ENCODE measurements around the gene LTBP4.

Gene LTBP4

DNA sequence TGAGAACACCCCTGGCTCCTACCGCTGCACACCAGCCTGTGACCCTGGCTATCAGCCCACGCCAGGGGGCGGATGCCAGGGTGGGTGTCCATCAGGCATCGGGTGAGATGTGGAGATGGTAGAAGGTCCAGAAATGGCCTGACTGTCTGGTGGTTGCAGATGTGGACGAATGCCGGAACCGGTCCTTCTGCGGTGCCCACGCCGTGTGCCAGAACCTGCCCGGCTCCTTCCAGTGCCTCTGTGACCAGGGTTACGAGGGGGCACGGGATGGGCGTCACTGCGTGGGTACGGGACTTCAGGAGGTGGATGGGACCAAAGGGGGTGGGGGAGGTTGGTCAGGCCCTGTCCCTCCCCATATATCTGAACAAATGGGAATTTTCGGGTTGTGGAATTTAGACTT is 15.8 kb downstream of the LTBP4 start:
- 99% methylated on average over 15 of the region's 17 CpGs for WGBS (ENCODE audit: insufficient coverage)
- Histone ChIP-seq H3K36me3 (ENCODE audit: control insufficient read depth in 4 of 4, insufficient read depth in 4 of 4, low read length in 3 of 4) (peaks cover 0 to 31% (median 13%) of the 10 kb centered on the region in 4 experiments), H3K4me3 (ENCODE audit: control insufficient read depth in 1 of 7, extremely low read depth in 1 of 7, insufficient read depth in 4 of 7, low read depth in 2 of 7, low read length in 6 of 7) (no peak overlapping the region), H3K27me3 (replicated peaks in 2 of 5; ENCODE audit: control insufficient read depth in 4 of 5, insufficient read depth in 5 of 5, low read length in 4 of 5) (no peaks in the 10 kb centered on the region), H3K9me3 (ENCODE audit: control extremely low read depth in 1 of 5, control insufficient read depth in 4 of 5, insufficient read depth in 2 of 5, low read depth in 1 of 5, low read length in 4 of 5) (no peaks in the 10 kb centered on the region), H3K27ac (ENCODE audit: insufficient read depth in 1 of 2, low read depth in 1 of 2, low read length in 2 of 2, poor library complexity in 1 of 2, severe bottlenecking in 2 of 2) (no peak overlapping the region), H3K4me1 (ENCODE audit: control extremely low read depth in 1 of 4, control insufficient read depth in 4 of 4, insufficient read depth in 4 of 4, low read length in 3 of 4) (peaks cover 0 to 20% (median 14%) of the 10 kb centered on the region in 4 experiments)
- ChIA-PET CTCF (interaction anchor here (2.4 kb wide), 1 partner anchor 18 kb away, joined by 10 read pairs; no protein-coding TSS in a partner anchor), POLR2A (interaction anchor here (0.6 kb wide), 1 partner anchor 27 kb away, joined by 3 read pairs; no protein-coding TSS in a partner anchor)
- DNase-seq = no peak

DNA sequence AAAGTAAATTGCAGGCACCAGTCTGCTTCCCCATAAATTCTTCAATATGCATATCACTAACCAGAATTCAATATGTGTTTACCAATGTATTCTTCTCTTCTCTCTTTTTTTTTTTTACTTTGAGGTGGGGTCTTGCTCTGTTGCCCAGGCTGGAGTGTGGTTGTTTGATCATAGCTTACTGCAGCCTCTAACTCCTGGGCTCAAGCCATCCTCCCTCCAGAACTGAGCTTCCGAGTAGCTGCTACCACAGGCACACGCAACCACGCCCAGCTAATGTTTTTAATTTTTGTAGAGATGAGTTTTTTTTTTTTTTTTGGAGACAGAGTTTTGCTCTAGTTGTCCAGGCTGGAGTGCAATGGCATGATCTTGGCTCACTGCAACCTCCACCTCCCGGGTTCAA is 16.8 kb downstream of the LTBP4 start:
- Histone ChIP-seq H3K4me1 (ENCODE audit: control extremely low read depth in 1 of 4, control insufficient read depth in 4 of 4, insufficient read depth in 4 of 4, low read length in 3 of 4) (peaks cover 0 to 18% (median 13%) of the 10 kb centered on the region in 4 experiments), H3K36me3 (ENCODE audit: control insufficient read depth in 4 of 4, insufficient read depth in 4 of 4, low read length in 3 of 4) (peaks cover 0 to 40% (median 16%) of the 10 kb centered on the region in 4 experiments), H3K4me3 (ENCODE audit: control insufficient read depth in 1 of 7, extremely low read depth in 1 of 7, insufficient read depth in 4 of 7, low read depth in 2 of 7, low read length in 6 of 7) (no peak overlapping the region), H3K27me3 (replicated peaks in 2 of 5; ENCODE audit: control insufficient read depth in 4 of 5, insufficient read depth in 5 of 5, low read length in 4 of 5) (no peaks in the 10 kb centered on the region), H3K27ac (ENCODE audit: insufficient read depth in 1 of 2, low read depth in 1 of 2, low read length in 2 of 2, poor library complexity in 1 of 2, severe bottlenecking in 2 of 2) (no peak overlapping the region), H3K9me3 (ENCODE audit: control extremely low read depth in 1 of 5, control insufficient read depth in 4 of 5, insufficient read depth in 2 of 5, low read depth in 1 of 5, low read length in 4 of 5) (no peaks in the 10 kb centered on the region)
- no peak for DNase-seq
- CTCF ChIA-PET = interaction anchor here (2.4 kb wide), 1 partner anchor 17 kb away, joined by 10 read pairs; no protein-coding TSS in a partner anchor
- POLR2A ChIA-PET = no interaction called here
- WGBS (ENCODE audit: insufficient coverage) = no CpG with 5 or more reads among the region's 4 CpGs

DNA sequence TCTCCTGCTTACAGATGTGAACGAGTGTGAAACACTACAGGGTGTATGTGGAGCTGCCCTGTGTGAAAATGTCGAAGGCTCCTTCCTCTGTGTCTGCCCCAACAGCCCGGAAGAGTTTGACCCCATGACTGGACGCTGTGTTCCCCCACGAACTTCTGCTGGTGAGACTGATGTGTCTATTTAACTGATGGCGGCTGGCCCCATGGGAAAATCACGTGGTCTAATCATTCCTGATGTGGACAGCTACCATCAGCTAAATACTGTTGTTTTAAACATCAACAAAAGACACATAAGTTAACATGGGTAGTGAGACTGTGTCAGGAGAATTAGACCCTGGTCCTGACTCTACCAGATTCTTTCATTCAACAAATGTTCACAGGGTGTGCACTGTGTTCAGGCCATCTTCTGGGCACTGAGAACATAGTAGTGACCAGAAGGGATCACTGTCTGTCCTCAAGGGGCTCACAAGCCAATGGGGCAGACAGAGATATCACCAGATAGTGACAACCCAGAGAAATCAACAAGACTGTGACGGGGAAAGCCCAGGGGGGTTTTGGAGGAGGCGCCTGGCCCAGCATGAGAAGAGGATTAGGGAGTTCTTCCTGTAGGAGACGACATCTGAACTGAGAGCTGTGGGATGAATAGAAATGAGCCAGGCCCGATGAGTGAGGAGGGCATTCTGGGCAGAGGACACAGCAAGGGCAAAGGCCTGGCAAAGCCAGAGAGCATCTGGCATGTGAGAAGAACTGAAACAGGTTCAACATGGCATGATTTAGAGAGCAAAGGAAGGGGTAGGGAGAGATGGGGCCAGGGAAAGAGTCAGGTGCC is 18.4 kb downstream of the LTBP4 start:
- no peak for DNase-seq
- ChIA-PET POLR2A (interaction anchor here (0.7 kb wide), 1 partner anchor 49 kb away, joined by 4 read pairs; no protein-coding TSS in a partner anchor), CTCF (interaction anchor here (0.7 to 6.5 kb wide), 4 partner anchors 14 to 90 kb away, joined by 3 to 42 read pairs (median 7); no protein-coding TSS in a partner anchor)
- Histone ChIP-seq H3K9me3 (ENCODE audit: control extremely low read depth in 1 of 5, control insufficient read depth in 4 of 5, insufficient read depth in 2 of 5, low read depth in 1 of 5, low read length in 4 of 5) (no peaks in the 10 kb centered on the region), H3K27ac (ENCODE audit: insufficient read depth in 1 of 2, low read depth in 1 of 2, low read length in 2 of 2, poor library complexity in 1 of 2, severe bottlenecking in 2 of 2) (no peak overlapping the region), H3K4me1 (ENCODE audit: control extremely low read depth in 1 of 4, control insufficient read depth in 4 of 4, insufficient read depth in 4 of 4, low read length in 3 of 4) (peaks cover 0 to 7% (median 4%) of the 10 kb centered on the region in 4 experiments), H3K4me3 (ENCODE audit: control insufficient read depth in 1 of 7, extremely low read depth in 1 of 7, insufficient read depth in 4 of 7, low read depth in 2 of 7, low read length in 6 of 7) (no peak overlapping the region), H3K27me3 (replicated peaks in 2 of 5; ENCODE audit: control insufficient read depth in 4 of 5, insufficient read depth in 5 of 5, low read length in 4 of 5) (no peaks in the 10 kb centered on the region), H3K36me3 (ENCODE audit: control insufficient read depth in 4 of 4, insufficient read depth in 4 of 4, low read length in 3 of 4) (peaks cover 0 to 51% (median 19%) of the 10 kb centered on the region in 4 experiments)
- 89% methylated on average over 11 of the region's 11 CpGs for WGBS (ENCODE audit: insufficient coverage)

DNA sequence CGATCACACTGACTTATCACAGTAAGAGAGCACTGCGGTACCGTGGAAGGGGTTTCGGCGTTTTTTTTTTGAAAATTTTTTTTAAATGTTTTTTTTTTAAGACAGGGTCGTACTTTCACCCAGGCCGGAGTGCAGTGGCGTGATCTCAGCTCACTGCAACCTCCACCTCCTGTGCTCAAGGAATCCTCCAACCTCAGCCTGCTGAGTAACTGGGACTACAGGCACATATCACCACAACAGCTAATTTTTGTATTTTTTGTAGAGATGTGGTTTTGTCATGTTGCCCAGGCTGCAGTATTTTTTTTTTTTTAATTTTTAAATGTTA is 19.0 kb downstream of the LTBP4 start:
- POLR2A ChIA-PET = interaction anchor here (0.7 kb wide), 2 partner anchors 43 to 50 kb away, joined by 3 to 4 read pairs; no protein-coding TSS in a partner anchor

DNA sequence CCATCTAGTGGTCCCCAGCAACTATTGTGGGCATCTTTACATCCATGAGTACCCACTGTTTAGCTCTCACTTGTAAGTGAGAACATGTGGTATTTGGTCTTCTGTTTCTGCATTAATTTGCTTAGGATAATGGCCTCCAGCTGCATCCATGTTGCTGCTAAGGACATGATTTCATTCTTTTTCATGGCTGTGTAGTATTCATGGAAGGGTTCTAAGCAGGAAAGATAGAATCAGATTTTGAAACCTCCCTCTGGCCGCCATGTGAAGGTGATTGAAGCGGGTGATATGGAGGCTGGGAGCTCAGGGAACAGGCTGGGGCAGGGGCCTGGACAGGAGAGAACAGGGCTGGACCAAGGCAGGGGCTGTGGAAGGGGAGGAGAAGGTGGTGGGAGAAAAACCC is 20.1 kb downstream of the LTBP4 start:
- POLR2A ChIA-PET = interaction anchor here (0.6 kb wide), 1 partner anchor 465 kb away, joined by 3 read pairs; no protein-coding TSS in a partner anchor
- CTCF ChIA-PET = interaction anchor here (1.0 to 6.5 kb wide), 2 partner anchors 13 to 18 kb away, joined by 4 to 42 read pairs; no protein-coding TSS in a partner anchor
- Histone ChIP-seq H3K36me3 (ENCODE audit: control insufficient read depth in 4 of 4, insufficient read depth in 4 of 4, low read length in 3 of 4) (peaks cover 0 to 65% (median 26%) of the 10 kb centered on the region in 4 experiments), H3K27ac (ENCODE audit: insufficient read depth in 1 of 2, low read depth in 1 of 2, low read length in 2 of 2, poor library complexity in 1 of 2, severe bottlenecking in 2 of 2) (no peak overlapping the region), H3K4me1 (ENCODE audit: control extremely low read depth in 1 of 4, control insufficient read depth in 4 of 4, insufficient read depth in 4 of 4, low read length in 3 of 4) (no peaks in the 10 kb centered on the region), H3K4me3 (ENCODE audit: control insufficient read depth in 1 of 7, extremely low read depth in 1 of 7, insufficient read depth in 4 of 7, low read depth in 2 of 7, low read length in 6 of 7) (no peak overlapping the region), H3K27me3 (replicated peaks in 2 of 5; ENCODE audit: control insufficient read depth in 4 of 5, insufficient read depth in 5 of 5, low read length in 4 of 5) (no peaks in the 10 kb centered on the region), H3K9me3 (ENCODE audit: control extremely low read depth in 1 of 5, control insufficient read depth in 4 of 5, insufficient read depth in 2 of 5, low read depth in 1 of 5, low read length in 4 of 5) (no peaks in the 10 kb centered on the region)
- DNase-seq = no peak
- 64% methylated on average over 2 of the region's 2 CpGs for WGBS (ENCODE audit: insufficient coverage)

More for the DNA sequence above, 19.0 kb downstream of the LTBP4 start:
- H3K4me3 ChIP-seq (ENCODE audit: control insufficient read depth in 1 of 7, extremely low read depth in 1 of 7, insufficient read depth in 4 of 7, low read depth in 2 of 7, low read length in 6 of 7) = no peak overlapping the region
- no peak for DNase-seq
- no peaks in the 10 kb centered on the region for H3K27me3 ChIP-seq (replicated peaks in 2 of 5; ENCODE audit: control insufficient read depth in 4 of 5, insufficient read depth in 5 of 5, low read length in 4 of 5)
- CTCF ChIA-PET = interaction anchor here (0.7 to 6.5 kb wide), 2 partner anchors 14 to 90 kb away, joined by 3 to 42 read pairs; no protein-coding TSS in a partner anchor
- peaks cover 0 to 54% (median 19%) of the 10 kb centered on the region in 4 experiments for H3K36me3 ChIP-seq (ENCODE audit: control insufficient read depth in 4 of 4, insufficient read depth in 4 of 4, low read length in 3 of 4)
- WGBS (ENCODE audit: insufficient coverage) = 100% methylated on average over 3 of the region's 8 CpGs
- H3K9me3 ChIP-seq (ENCODE audit: control extremely low read depth in 1 of 5, control insufficient read depth in 4 of 5, insufficient read depth in 2 of 5, low read depth in 1 of 5, low read length in 4 of 5) = no peaks in the 10 kb centered on the region
- H3K27ac ChIP-seq (ENCODE audit: insufficient read depth in 1 of 2, low read depth in 1 of 2, low read length in 2 of 2, poor library complexity in 1 of 2, severe bottlenecking in 2 of 2) = no peak overlapping the region
- H3K4me1 ChIP-seq (ENCODE audit: control extremely low read depth in 1 of 4, control insufficient read depth in 4 of 4, insufficient read depth in 4 of 4, low read length in 3 of 4) = peaks cover 0 to 2% (median 0%) of the 10 kb centered on the region in 4 experiments

DNA sequence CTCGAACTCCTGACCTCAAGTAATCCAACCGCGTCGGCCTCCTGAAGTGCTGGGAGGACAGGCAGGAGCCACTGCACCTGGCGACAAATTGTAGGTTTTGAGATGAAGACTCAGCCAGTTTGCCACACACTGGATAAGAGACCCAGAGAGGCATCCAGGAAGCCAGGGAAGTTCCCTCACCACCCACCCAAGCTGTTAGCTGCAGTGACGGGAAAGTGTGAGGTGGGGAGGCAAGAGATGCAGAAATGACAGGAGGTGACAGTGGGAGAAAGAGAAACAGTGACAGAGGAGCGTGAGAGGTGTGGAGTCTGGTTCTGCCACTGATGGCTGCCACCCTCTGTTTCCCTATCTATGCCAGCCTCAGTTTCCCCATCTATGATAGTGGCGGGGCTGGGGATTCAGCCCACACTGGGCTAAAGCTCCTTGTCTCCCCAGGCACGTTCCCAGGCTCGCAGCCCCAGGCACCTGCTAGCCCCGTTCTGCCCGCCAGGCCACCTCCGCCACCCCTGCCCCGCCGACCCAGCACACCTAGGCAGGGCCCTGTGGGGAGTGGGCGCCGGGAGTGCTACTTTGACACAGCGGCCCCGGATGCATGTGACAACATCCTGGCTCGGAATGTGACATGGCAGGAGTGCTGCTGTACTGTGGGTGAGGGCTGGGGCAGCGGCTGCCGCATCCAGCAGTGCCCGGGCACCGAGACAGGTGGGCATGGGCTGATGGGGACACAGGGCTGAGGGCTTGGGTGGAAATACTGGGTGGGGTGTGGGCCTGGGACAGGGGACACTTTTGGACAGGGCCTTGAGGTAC is 21.0 kb downstream of the LTBP4 start:
- ChIA-PET CTCF (interaction anchor here (1.0 to 6.5 kb wide), 2 partner anchors 12 to 19 kb away, joined by 4 to 42 read pairs; no protein-coding TSS in a partner anchor), POLR2A (interaction anchor here (0.6 kb wide), 1 partner anchor 464 kb away, joined by 3 read pairs; no protein-coding TSS in a partner anchor)
- no peaks in the 10 kb centered on the region for H3K9me3 ChIP-seq (ENCODE audit: control extremely low read depth in 1 of 5, control insufficient read depth in 4 of 5, insufficient read depth in 2 of 5, low read depth in 1 of 5, low read length in 4 of 5)
- H3K27me3 ChIP-seq (replicated peaks in 2 of 5; ENCODE audit: control insufficient read depth in 4 of 5, insufficient read depth in 5 of 5, low read length in 4 of 5) = no peaks in the 10 kb centered on the region
- no peak for DNase-seq
- 97% methylated on average over 20 of the region's 24 CpGs for WGBS (ENCODE audit: insufficient coverage)
- peaks cover 0 to 66% (median 26%) of the 10 kb centered on the region in 4 experiments for H3K36me3 ChIP-seq (ENCODE audit: control insufficient read depth in 4 of 4, insufficient read depth in 4 of 4, low read length in 3 of 4)
- H3K4me3 ChIP-seq (ENCODE audit: control insufficient read depth in 1 of 7, extremely low read depth in 1 of 7, insufficient read depth in 4 of 7, low read depth in 2 of 7, low read length in 6 of 7) = no peak overlapping the region
- H3K27ac ChIP-seq (ENCODE audit: insufficient read depth in 1 of 2, low read depth in 1 of 2, low read length in 2 of 2, poor library complexity in 1 of 2, severe bottlenecking in 2 of 2) = no peak overlapping the region
- no peaks in the 10 kb centered on the region for H3K4me1 ChIP-seq (ENCODE audit: control extremely low read depth in 1 of 4, control insufficient read depth in 4 of 4, insufficient read depth in 4 of 4, low read length in 3 of 4)
